T-helper 1 cell treated with Interleukin-12 subunit alpha and Interleukin-12 subunit beta and Interleukin-4 antibody, amounts not matched to agents 30 μg/mL and 1 μg/mL, for 36 hours (primary cell): Measurements from ENCODE around the gene PCDHGB2.
"Not testable (repeated sequence)": the region's sequence is repeated elsewhere in the genome, so short reads cannot be mapped to it uniquely, and the experiment has no call there.

Experiments used
- H3K27ac Mint-ChIP-seq: one replicate; pipeline ENCODE4 v1.8.0; 2021; ENCODE audit warnings: mild to moderate bottlenecking, mixed read lengths
- H3K27me3 Mint-ChIP-seq: one replicate; pipeline ENCODE4 v1.8.0; 2021; ENCODE audit warnings: low read depth, mixed read lengths
- H3K36me3 Mint-ChIP-seq: one replicate; pipeline ENCODE4 v1.8.0; 2021; ENCODE audit warnings: low read depth, mixed read lengths
- H3K4me1 Mint-ChIP-seq: one replicate; pipeline ENCODE4 v1.8.0; 2021; ENCODE audit warnings: low read depth, mixed read lengths
- H3K4me3 Mint-ChIP-seq: one replicate; pipeline ENCODE4 v1.8.0; 2021; ENCODE audit warnings: mild to moderate bottlenecking, moderate library complexity, mixed read lengths
- H3K9me3 Mint-ChIP-seq: one replicate; pipeline ENCODE4 v1.8.0; 2021; ENCODE audit warnings: mixed read lengths

Gene PCDHGB2

DNA sequence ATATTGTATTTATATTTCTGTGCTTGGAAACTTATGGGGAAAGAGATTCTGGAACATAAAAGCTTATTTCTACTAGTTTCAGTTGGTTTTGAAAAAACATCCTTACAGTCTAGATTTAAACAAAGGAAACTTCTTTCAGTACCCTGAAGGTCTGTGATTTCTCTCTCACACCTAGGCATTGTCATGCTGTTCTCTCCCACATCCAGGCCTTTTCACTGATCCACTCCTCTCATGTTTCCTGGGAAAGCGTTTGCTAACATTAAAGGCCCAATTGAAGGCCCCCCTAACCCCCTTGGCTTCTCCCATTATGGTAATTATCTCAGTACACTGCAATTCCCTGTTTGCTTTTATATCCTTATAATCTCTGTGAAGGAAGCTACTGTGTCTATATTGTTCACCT, 17.0 kb upstream of the PCDHGB2 start:
- Mint-ChIP-seq H3K4me3 (no peak overlapping the region), H3K27ac (no peak overlapping the region)

DNA sequence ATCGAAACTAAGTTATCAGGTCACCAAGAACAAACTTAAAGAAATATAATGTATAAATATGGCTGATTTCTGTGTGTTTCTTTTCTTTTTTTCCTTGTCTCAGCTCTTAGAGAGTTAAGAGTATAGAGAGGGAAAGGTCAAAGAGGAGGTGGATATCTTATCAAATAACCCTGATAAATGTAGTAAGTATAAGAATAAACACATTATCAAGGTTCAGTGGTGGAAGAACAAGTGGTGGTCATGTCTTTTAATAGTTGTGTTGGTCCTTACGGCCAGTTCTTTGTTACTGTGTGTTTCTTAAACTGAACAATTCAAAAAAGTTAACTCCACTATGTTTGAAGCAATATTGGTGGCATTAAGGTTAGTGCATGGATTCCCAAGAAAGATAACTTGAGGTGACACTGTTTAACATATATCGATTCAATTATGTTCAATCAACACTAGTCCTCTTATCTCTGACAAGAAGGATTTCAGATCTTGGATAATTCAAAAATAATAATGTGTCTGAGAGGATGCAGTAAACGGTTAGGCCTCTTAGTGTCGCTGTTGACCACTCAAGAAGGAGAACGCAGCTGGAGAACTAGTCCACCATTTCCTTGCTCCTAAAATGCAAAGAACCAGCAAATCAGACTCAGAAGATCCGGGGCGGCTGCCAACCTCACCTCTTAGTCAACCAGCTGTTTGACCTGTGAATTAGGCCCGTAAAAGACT, 16.4 kb upstream of the PCDHGB2 start, which contains the start of gene PCDHGA3:
PCDHGA3 (plus strand) TSS at position 588 of the 711 bp plus-strand sequence. CDS start 205 bp downstream, outside the sequence.
- Mint-ChIP-seq H3K4me3 (peak within 1 kb of the TSS; percentile 74), H3K36me3 (peaks cover 5% of the 10 kb centered on the region), H3K27ac (no peak within 1 kb of the TSS)

More for the DNA sequence above, 17.0 kb upstream of the PCDHGB2 start:
- H3K36me3 Mint-ChIP-seq: peaks cover 5% of the 10 kb centered on the region
- H3K4me1 Mint-ChIP-seq: no peaks in the 10 kb centered on the region
- H3K9me3 Mint-ChIP-seq: peaks cover 43% of the 10 kb centered on the region
- H3K27me3 Mint-ChIP-seq: peaks cover 15% of the 10 kb centered on the region

DNA sequence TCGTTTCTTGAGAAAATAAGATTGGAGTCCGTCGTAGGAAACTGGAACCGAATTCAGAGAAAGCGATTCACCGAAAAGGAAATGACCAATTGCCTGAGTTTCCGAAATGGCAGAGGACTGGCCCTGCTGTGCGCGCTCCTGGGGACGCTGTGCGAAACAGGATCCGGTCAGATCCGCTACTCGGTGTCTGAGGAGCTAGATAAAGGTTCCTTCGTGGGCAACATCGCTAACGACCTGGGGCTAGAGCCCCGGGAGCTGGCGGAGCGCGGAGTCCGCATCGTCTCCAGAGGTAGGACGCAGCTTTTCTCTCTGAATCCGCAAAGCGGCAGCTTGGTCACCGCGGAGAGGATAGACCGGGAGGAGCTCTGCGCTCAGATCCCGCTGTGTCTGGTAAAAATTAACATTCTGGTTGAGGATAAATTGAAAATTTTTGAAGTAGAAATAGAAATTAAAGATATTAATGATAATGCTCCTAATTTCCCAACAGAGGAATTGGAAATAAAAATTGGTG, 15.8 kb upstream of the PCDHGB2 start:
- H3K9me3 Mint-ChIP-seq: peaks cover 39% of the 10 kb centered on the region
- H3K27ac Mint-ChIP-seq: no peak overlapping the region
- H3K27me3 Mint-ChIP-seq: peaks cover 9% of the 10 kb centered on the region

More for the DNA sequence above, 16.4 kb upstream of the PCDHGB2 start, which contains the start of gene PCDHGA3:
- Mint-ChIP-seq H3K4me1 (no peaks in the 10 kb centered on the region), H3K9me3 (peaks cover 39% of the 10 kb centered on the region), H3K27me3 (peaks cover 11% of the 10 kb centered on the region)

DNA sequence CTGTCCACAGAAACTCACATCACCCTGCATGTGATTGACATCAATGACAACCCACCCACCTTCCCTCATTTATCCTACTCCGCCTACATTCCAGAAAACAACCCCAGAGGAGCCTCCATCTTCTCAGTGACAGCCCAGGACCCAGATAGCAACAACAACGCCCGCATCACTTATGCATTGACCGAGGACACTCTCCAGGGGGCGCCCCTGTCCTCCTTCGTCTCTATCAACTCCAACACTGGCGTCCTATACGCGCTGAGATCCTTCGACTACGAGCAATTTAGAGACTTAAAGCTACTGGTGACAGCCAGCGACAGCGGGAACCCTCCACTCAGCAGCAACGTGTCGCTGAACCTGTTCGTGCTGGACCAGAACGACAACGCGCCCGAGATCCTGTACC, 14.5 kb upstream of the PCDHGB2 start:
- Mint-ChIP-seq H3K36me3 (peaks cover 7% of the 10 kb centered on the region), H3K4me3 (no peak overlapping the region), H3K27me3 (peaks cover 11% of the 10 kb centered on the region), H3K9me3 (peaks cover 35% of the 10 kb centered on the region), H3K27ac (no peak overlapping the region), H3K4me1 (peaks cover 2% of the 10 kb centered on the region)

More for the DNA sequence above, 15.8 kb upstream of the PCDHGB2 start:
- Mint-ChIP-seq H3K36me3 (peaks cover 5% of the 10 kb centered on the region), H3K4me1 (no peaks in the 10 kb centered on the region), H3K4me3 (peak overlapping the region; percentile 74)

- H3K4me1 Mint-ChIP-seq, H3K27ac Mint-ChIP-seq, H3K4me3 Mint-ChIP-seq, H3K36me3 Mint-ChIP-seq: not testable (repeated sequence)
- peaks cover 12% of the 10 kb centered on the region for H3K27me3 Mint-ChIP-seq
- peaks cover 34% of the 10 kb centered on the region for H3K9me3 Mint-ChIP-seq
These were observed 13.8 kb upstream of the PCDHGB2 start for GRCh38 chr5:141346017-141346416.

GRCh38 chr5:141349917-141350619, 9.7 kb upstream of the PCDHGB2 start, which contains the start of gene PCDHGB1:
TSS of gene PCDHGB1 (plus strand) at chr5:141350099. CDS start at chr5:141350261, 162 bp downstream.
- Mint-ChIP-seq H3K36me3 (peaks cover 9% of the 10 kb centered on the region), H3K27ac (peak within 1 kb of the TSS; percentile 9), H3K9me3 (peaks cover 22% of the 10 kb centered on the region), H3K27me3 (peaks cover 20% of the 10 kb centered on the region), H3K4me1 (peaks cover 2% of the 10 kb centered on the region), H3K4me3 (peak within 1 kb of the TSS; percentile 65)

DNA sequence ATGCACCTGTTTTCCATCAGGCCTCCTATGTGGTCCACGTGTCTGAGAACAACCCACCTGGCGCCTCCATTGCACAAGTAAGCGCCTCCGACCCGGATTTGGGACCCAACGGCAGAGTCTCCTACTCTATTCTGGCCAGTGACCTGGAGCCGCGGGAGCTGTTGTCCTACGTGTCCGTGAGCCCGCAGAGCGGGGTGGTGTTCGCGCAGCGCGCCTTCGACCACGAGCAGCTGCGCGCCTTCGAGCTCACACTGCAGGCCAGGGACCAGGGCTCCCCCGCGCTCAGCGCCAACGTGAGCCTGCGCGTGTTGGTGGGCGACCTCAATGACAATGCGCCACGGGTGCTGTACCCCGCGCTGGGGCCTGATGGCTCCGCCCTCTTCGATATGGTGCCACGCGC, 8.2 kb upstream of the PCDHGB2 start:
- Mint-ChIP-seq H3K4me3 (no peak overlapping the region), H3K36me3 (peaks cover 9% of the 10 kb centered on the region), H3K27me3 (peaks cover 29% of the 10 kb centered on the region), H3K27ac (no peak overlapping the region), H3K4me1 (peaks cover 2% of the 10 kb centered on the region), H3K9me3 (peaks cover 29% of the 10 kb centered on the region)

DNA sequence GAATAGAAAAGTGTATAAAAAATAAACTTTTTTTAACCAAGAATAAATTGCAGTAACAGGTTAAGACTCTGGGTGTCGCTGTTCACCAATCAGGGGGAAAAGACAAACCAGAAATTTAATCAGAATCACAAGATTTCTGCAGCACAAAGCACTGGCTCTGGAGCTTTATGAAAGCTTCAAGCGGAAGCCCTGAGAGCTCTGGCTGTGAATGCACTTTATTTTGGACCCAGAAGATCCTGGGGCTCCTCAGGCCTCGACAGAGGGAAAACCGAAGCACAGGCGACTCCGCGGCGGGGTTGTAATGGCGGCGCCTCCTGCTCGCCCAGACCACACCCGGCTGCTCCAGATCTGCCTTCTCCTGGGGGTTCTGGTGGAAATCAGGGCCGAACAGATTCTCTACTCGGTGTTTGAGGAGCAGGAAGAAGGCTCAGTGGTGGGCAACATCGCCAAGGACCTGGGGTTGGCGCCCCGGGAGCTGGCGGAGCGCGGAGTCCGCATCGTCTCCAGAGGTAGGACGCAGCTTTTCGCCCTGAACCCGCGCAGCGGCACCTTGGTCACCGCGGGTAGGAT, 4.8 kb upstream of the PCDHGB2 start, which contains the start of gene PCDHGA4:
PCDHGA4 (plus strand) TSS at position 122 of the 570 bp plus-strand sequence; CDS start at position 209, 87 bp downstream.
- no peak within 1 kb of the TSS for H3K27ac Mint-ChIP-seq
- no peak within 1 kb of the TSS for H3K4me3 Mint-ChIP-seq
- peaks cover 8% of the 10 kb centered on the region for H3K36me3 Mint-ChIP-seq

DNA sequence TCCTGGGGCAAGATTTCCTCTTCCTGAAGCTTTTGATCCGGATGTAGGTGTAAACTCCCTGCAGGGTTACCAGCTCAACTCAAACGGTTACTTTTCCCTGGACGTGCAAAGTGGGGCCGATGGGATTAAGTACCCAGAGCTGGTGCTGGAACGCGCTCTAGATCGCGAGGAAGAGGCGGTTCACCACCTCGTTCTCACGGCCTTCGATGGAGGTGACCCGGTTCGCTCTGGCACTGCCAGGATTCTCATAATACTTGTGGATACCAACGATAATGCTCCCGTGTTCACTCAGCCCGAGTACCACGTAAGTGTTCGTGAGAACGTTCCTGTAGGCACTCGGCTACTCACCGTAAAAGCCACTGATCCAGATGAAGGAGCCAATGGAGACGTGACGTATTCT, 4.2 kb upstream of the PCDHGB2 start:
- H3K4me1 Mint-ChIP-seq: peaks cover 2% of the 10 kb centered on the region
- H3K9me3 Mint-ChIP-seq: peaks cover 28% of the 10 kb centered on the region
- peaks cover 24% of the 10 kb centered on the region for H3K27me3 Mint-ChIP-seq
- peaks cover 5% of the 10 kb centered on the region for H3K36me3 Mint-ChIP-seq
- H3K27ac Mint-ChIP-seq: no peak overlapping the region
- H3K4me3 Mint-ChIP-seq: no peak overlapping the region

More for the DNA sequence above, 4.8 kb upstream of the PCDHGB2 start, which contains the start of gene PCDHGA4:
- Mint-ChIP-seq H3K27me3 (peaks cover 26% of the 10 kb centered on the region), H3K4me1 (peaks cover 4% of the 10 kb centered on the region), H3K9me3 (peaks cover 26% of the 10 kb centered on the region)

- Mint-ChIP-seq H3K4me3 (no peak overlapping the region), H3K36me3 (peaks cover 5% of the 10 kb centered on the region), H3K4me1 (peaks cover 2% of the 10 kb centered on the region), H3K27me3 (peaks cover 27% of the 10 kb centered on the region), H3K9me3 (peaks cover 33% of the 10 kb centered on the region), H3K27ac (no peak overlapping the region)
These were observed 3.7 kb upstream of the PCDHGB2 start for GRCh38 chr5:141356133-141356532.

DNA sequence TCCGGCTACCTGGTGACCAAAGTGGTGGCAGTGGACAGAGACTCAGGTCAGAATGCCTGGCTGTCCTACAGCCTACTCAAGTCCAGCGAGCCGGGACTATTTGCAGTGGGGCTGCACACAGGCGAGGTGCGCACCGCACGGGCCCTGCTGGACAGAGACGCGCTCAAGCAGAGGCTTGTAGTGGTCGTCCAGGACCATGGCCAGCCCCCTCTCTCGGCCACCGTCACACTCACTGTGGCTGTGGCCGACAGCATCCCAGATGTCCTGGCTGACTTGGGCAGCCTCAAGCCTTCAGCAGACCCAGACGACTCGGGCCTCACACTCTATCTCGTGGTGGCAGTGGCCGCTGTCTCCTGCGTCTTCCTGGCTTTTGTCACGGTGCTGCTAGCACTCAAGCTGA, 2.8 kb upstream of the PCDHGB2 start:
- Mint-ChIP-seq H3K27ac (no peak overlapping the region), H3K36me3 (peaks cover 5% of the 10 kb centered on the region), H3K4me3 (no peak overlapping the region), H3K4me1 (peaks cover 2% of the 10 kb centered on the region), H3K9me3 (peaks cover 36% of the 10 kb centered on the region), H3K27me3 (peaks cover 26% of the 10 kb centered on the region)

DNA sequence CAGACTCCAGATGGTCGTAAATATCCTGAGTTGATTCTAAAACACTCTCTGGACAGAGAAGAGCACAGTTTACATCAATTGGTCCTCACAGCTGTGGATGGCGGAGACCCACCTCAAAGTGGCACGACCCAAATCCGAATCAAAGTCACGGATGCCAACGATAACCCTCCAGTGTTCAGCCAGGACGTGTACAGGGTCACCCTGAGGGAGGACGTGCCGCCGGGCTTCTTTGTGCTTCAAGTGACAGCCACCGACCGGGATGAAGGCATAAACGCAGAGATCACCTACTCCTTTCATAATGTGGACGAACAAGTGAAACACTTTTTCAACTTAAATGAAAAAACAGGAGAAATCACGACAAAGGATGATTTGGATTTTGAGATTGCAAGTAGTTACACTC, 891 bp downstream of the PCDHGB2 start:
- Mint-ChIP-seq H3K4me3 (peak overlapping the region; percentile 14), H3K27ac (no peak overlapping the region), H3K4me1 (peaks cover 4% of the 10 kb centered on the region), H3K27me3 (peaks cover 48% of the 10 kb centered on the region), H3K36me3 (peaks cover 8% of the 10 kb centered on the region), H3K9me3 (peaks cover 44% of the 10 kb centered on the region)

DNA sequence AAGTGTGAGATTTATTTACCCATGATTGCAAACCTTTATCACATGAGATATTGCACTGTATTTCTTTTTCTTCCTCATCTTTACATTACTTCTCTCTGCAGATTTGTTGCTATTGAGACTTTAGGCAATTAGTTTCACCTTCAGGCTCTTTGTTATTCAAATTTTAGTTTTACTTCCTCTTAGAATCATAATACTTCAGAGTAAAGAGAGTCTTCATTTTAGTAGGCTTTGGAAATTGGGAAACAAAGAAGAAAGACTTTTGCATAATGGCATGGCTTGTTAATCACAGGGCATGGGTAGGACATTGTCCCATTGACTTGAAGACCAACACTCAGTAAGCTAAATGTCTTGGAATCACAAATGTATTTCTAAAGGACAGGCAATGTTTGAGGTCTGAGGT, 2.9 kb downstream of the PCDHGB2 start:
- H3K9me3 Mint-ChIP-seq: peaks cover 40% of the 10 kb centered on the region
- H3K4me1 Mint-ChIP-seq: peaks cover 4% of the 10 kb centered on the region
- H3K27me3 Mint-ChIP-seq: peaks cover 46% of the 10 kb centered on the region
- peaks cover 8% of the 10 kb centered on the region for H3K36me3 Mint-ChIP-seq
- no peak overlapping the region for H3K4me3 Mint-ChIP-seq
- H3K27ac Mint-ChIP-seq: no peak overlapping the region

- Mint-ChIP-seq H3K4me3 (no peak within 1 kb of the TSS), H3K9me3 (peaks cover 40% of the 10 kb centered on the region), H3K4me1 (peaks cover 4% of the 10 kb centered on the region), H3K27me3 (peaks cover 46% of the 10 kb centered on the region), H3K36me3 (peaks cover 8% of the 10 kb centered on the region), H3K27ac (no peak within 1 kb of the TSS)
These were observed 4.3 kb downstream of the PCDHGB2 start, which contains the start of gene PCDHGA5 for GRCh38 chr5:141363952-141364660. TSS of gene PCDHGA5 (plus strand) at chr5:141364162. CDS start at chr5:141364331, 169 bp downstream.
